Measurements from ENCODE around the gene RNF26. TPM values are rescaled to one million over a fixed set of nuclear protein-coding genes. Genes with fewer than 3 reads are reported as not detected.

RNF26 gene
- total and polyA plus RNA-seq, 2 of the 4 experiments (the other 2 are of a cell fraction): 3.4 to 36.7 TPM

DNA sequence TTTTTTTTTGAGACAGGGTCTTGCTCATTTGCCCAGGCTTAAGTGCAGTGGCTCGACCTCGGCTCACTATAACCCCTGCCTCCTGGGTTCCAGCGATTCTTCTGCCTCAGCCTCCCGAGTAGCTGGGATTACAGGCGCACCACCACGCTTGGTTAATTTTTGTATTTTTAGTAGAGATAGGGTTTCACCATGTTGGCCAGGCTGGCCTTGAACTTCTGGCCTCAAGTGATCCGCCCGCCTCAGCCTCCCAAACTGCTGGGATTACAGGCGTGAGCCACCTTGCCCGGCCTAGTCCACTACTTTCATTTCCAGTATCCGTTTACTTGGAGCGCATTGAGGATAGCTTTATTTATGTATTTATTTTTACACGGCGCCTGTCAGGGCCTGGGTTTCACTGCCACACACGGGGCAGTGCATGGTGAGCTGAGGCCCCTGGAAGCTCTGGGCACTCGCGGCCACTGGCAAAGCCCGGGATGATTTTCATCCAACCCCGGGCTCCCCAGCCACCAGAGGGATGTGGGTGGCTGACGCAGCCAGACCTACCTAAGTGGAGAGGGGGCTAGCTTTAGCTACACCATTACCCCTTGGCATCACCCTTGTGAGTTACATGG lies 11.3 kb upstream of the RNF26 start (continued):
- no peak for TF ChIP-seq CTCF (conservative IDR thresholded peaks at IDR 0.05; ENCODE audit: low read depth, low read length)

GRCh38 chr11:119323532-119324033 lies 10.7 kb upstream of the RNF26 start:
- H3K4me1 ChIP-seq (ENCODE audit: control insufficient read depth, insufficient read depth, low read length): peaks cover 24% of the 10 kb centered on the region
- H3K27me3 ChIP-seq (ENCODE audit: control insufficient read depth, insufficient read depth, low read length): no peaks in the 10 kb centered on the region
- DNase-seq: peak; percentile 66
- no peaks in the 10 kb centered on the region for H3K36me3 ChIP-seq (ENCODE audit: control insufficient read depth, insufficient read depth, low read length)
- H3K18ac ChIP-seq (ENCODE audit: low read depth, low read length): no peak overlapping the region
- H3K23ac ChIP-seq (ENCODE audit: low read depth, low read length): no peak overlapping the region
- no peak for ATAC-seq (ENCODE audit: low read depth)
- no TSS peak for BruUV-seq (replicated peaks)
- 50% methylated on average over 2 of the region's 8 CpGs; no CpG with 5 or more reads in 1 of the 2 experiments for WGBS, 2 experiments (ENCODE audit: extremely low coverage in 2 of 2, insufficient read length in 1 of 2)
- ChIA-PET CTCF (interaction anchor here (0.7 to 2.1 kb wide), 7 partner anchors 8 to 179 kb away, joined by 3 to 16 read pairs (median 3); partner anchors contain the start of gene CBL), POLR2A (ENCODE audit: unreplicated experiment) (interaction anchor here (1.0 kb wide), 1 partner anchor 15 kb away, joined by 3 read pairs; no protein-coding TSS in a partner anchor)
- peaks cover 15% of the 10 kb centered on the region for H3K9me1 ChIP-seq (ENCODE audit: insufficient read depth, low read length)
- H2BK120ac ChIP-seq (ENCODE audit: low read depth, low read length): no peak overlapping the region
- peak overlapping the region; percentile 66 for H2AFZ ChIP-seq (replicated peaks; ENCODE audit: low read length, poor library complexity)
- H2AK5ac ChIP-seq (ENCODE audit: low read depth, low read length): peak overlapping the region; percentile 78; the same call in 1 of the 2 replicates
- H3K9ac ChIP-seq (ENCODE audit: low read depth, low read length): no peak overlapping the region
- H3K4me2 ChIP-seq (ENCODE audit: low read depth, low read length): no peak overlapping the region
- peak overlapping the region; percentile 79 for H2AK9ac ChIP-seq (replicated peaks; ENCODE audit: low read depth, low read length, poor library complexity)
- in situ Hi-C loops (cut with MboI; ENCODE audit: low sequenced_read_pairs) (no loop called here), intact Hi-C loops (cut with micrococcal nuclease) (loop anchor here (2.0 to 5.0 kb wide), 3 partner anchors 119 to 231 kb away; partner anchors contain the start of gene ABCG4), dilution Hi-C loops (cut with HindIII; ENCODE audit: low sequenced_read_pairs, unreplicated experiment) (no loop called here)
- H4K20me1 ChIP-seq (ENCODE audit: insufficient read depth, low read length): no peaks in the 10 kb centered on the region
- no peak overlapping the region for H4K91ac ChIP-seq (ENCODE audit: insufficient read depth, low read depth, low read length)
- H4K5ac ChIP-seq (ENCODE audit: low read depth, low read length): no peak overlapping the region
- H3K4me3 ChIP-seq (ENCODE audit: insufficient read depth, low read depth, low read length): no peak overlapping the region
- no peak overlapping the region for H3K56ac ChIP-seq (ENCODE audit: extremely low read depth, insufficient read depth, low read length)
- no peak overlapping the region for H3K27ac ChIP-seq (ENCODE audit: insufficient read depth, low read length)
- H2BK20ac ChIP-seq (ENCODE audit: low read depth, low read length): no peak overlapping the region; the same call in 1 of the 2 replicates
- H3K4ac ChIP-seq (ENCODE audit: low read depth, low read length): 0 out of 2 replicates have a peak overlapping the region, but pooled peaks have one; percentile 21
- H2BK5ac ChIP-seq (ENCODE audit: low read depth, low read length, poor library complexity, severe bottlenecking): no peak overlapping the region
- H4K8ac ChIP-seq (ENCODE audit: low read depth in 2 of 2, low read length in 2 of 2): no peak overlapping the region; a peak in 1 of 4 replicates
- no peak overlapping the region for H2BK15ac ChIP-seq (ENCODE audit: low read depth, low read length)
- peaks cover 0 to 21% of the 10 kb centered on the region in 2 experiments; a peak in 3 of 4 replicates for H3K79me1 ChIP-seq (ENCODE audit: low read depth in 1 of 2, low read length in 2 of 2)
- H3K14ac ChIP-seq (replicated peaks; ENCODE audit: low read depth, low read length): no peak overlapping the region
- peak; percentile 61 for TF ChIP-seq SMC3 (IDR thresholded peaks at IDR 0.05; ENCODE audit: low read depth, low read length)
- no peak for TF ChIP-seq POLR2A (IDR thresholded peaks at IDR 0.05; ENCODE audit: low read depth, low read length)
- no peak for TF ChIP-seq RFX5 (IDR thresholded peaks at IDR 0.05; ENCODE audit: low read depth, low read length)
- TF ChIP-seq RCOR1 (IDR thresholded peaks at IDR 0.05; ENCODE audit: insufficient replicate concordance, low read length): peak; percentile 98
- TF ChIP-seq RAD21 (IDR thresholded peaks at IDR 0.05; ENCODE audit: low read length): peak; percentile 81
- TF ChIP-seq CTCF (conservative IDR thresholded peaks at IDR 0.05; ENCODE audit: low read depth, low read length): peak; percentile 89
- no peak for TF ChIP-seq CEBPB (IDR thresholded peaks at IDR 0.05; ENCODE audit: low read depth, low read length)
- H3K9me3 ChIP-seq (ENCODE audit: control insufficient read depth, insufficient read depth, low read length): no peaks in the 10 kb centered on the region

Data from IMR-90 (cell line).